T-helper 1 cell (primary cell): ENCODE measurements around the gene FXYD5.
A peak's percentile ranks its signal among the peaks of the same experiment; 100 is the strongest.

ENCODE experiments used
- DNase-seq, 5 donors: peaks; one replicate each; pipeline ENCODE4 v3.0.0-alpha.2; 2012 to 2020
- total RNA-seq, 4 donors: gene quantifications; one replicate each; lab custom pipeline; 2026; lab: John Stamatoyannopoulos, UW

The FXYD5 gene, protein sequence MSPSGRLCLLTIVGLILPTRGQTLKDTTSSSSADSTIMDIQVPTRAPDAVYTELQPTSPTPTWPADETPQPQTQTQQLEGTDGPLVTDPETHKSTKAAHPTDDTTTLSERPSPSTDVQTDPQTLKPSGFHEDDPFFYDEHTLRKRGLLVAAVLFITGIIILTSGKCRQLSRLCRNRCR
- total RNA-seq: 196 to 231 (median 203) reads per million in 4 donors

DNA sequence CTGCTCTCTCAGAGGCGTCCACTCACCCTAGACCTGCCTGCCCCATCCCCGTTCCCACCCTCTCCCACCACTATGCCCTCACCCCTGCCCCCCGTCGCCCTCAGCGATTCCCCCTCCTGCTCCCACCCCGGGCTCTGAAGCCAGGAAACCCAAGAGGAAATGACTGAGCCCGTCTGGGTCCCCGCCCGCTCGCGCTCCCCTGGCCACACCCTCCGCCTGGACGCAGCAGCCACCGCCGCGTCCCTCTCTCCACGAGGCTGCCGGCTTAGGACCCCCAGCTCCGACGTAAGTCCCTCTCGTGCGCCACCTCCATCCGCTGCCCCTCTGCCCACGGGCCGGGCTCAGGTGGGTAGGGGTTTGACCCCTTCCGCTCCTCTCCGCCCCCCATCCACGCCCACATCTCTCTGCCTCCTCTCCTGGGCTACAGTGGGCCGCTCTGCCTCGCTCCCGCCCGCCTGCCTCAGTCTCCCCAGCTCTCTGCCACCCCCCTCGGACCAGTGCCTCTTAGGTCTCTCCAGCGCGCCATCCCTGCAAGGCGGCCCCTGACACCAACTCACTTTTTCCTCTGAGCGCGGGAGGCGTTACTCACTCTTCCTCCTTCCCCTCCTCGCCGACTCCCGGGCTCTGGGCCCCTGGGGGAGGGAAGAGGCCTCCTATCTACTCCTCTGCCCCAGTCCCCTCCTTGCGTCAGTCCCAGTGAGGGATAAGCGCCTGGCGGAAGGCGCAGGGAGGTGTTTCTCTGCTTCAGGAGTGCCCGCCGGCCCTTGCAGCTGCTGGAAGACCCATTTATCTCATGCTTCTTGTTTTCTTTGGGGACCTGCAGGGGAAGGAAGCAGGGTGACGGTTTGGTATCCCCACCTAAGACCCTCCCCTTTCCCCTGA is at the start of gene FXYD5:
Gene FXYD5, plus strand, starts transcription at position 211 of the 882 bp plus-strand sequence. CDS start 816 bp downstream, outside the sequence.
- DNase-seq: peak; percentile 45 to 67 (median 62)

DNA sequence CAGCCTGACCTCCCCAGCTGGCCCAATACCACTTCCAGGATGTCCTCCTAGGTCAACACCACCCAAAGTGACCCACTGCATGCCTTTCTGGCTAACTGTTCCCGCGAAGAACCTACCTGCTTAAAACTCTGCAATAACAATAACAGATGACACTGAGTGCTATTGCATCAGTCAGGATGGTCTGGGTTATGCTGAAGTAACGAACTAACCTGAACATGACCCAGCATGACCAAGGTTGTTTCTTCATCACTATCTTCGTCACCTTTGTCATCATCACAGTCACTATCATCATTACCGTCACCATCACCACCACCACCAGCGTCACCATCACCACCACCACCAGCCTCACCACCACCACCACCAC is 49.5 kb upstream of the FXYD5 start:
- no peak for DNase-seq

DNA sequence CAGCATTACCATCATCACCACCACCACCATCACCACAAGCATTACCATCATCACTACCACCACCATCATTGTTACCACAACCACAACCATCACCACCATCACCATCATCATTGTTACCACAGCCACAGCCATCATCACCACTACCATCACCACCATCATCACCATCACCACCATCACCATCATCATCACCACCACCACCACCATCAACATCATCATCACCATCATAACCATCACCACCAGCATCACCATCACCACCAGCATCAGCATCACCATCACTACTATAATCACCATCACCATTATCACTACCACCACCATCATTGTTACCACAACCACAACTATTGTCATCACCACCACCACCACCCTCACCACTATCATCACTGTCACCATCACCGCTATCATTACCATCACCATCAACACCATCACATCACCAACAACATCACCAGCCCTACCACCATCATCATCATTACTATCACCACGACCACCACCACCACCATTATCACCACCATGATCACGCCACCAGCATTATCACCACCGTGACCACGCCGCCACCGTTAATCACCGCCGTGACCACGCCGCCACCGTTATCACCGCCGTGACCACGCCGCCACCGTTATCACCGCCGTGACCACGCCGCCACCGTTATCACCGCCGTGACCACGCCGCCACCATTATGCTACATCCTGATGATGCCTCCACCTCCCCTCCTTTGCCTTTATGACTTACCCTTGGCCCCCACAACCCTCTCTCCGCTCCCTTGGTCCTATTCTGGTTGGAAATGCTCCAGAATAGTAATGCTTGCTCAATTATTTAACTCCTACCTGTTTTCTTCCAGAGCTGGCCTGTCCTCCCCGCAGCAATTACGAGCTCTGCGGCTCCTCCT is 48.9 kb upstream of the FXYD5 start:
- no peak for DNase-seq

DNA sequence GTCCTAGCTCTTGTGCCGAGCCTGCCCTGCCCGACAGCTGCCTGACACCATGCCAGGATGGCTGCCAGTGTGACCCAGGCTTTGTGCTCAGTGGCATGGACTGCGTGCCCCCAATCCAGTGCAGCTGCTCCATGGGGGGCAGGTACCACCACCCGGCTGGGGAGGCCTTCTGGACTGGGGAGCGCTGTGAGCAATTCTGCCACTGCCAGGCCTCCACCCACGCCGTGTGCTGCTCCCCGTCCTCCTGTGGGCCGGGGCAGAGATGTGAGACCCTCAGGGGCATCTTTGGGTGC is 48.3 kb upstream of the FXYD5 start:
- no peak for DNase-seq

GRCh38 chr19:35106898-35107541 is 47.5 kb upstream of the FXYD5 start:
- no peak for DNase-seq

DNA sequence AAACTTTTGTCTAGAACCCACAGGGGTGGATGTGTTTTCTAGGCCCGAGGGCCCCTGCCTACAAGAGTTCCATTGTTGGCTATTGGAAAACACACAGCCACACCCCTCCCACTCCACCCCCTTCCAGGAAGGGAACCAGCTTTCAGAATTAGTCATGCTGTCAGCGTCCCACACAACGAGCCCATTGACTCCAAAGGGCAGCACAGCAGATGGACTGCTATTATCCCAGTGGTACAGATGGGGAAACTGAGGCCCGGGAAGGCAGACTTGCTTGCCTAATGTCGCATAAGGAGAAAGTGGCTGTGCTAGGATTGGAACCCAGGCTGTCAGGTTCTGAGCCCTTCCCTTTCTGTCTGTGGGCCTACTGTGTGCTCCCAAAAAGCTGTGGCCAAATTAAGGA is 47.0 kb upstream of the FXYD5 start:
- no peak for DNase-seq

DNA sequence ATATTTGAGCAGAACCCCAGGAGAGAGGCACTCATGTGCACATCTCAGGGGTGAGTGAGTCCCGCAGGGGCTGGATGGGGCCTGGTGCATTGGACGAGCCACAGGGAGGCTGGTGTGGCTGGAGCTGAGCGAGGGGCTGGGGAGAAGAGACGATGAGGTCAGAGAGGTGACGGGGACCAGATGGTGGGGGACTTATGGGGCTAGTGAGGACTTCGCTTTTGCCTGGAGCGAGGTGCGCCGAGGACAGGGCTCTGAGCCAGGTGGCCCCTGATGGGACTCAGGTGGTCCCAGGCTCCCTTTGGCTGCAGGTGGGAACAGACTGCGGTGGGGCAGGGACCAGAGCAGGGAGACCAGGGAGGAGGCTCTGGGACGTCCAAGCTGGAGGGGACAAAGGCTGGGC is 45.8 kb upstream of the FXYD5 start:
- DNase-seq: no peak

DNA sequence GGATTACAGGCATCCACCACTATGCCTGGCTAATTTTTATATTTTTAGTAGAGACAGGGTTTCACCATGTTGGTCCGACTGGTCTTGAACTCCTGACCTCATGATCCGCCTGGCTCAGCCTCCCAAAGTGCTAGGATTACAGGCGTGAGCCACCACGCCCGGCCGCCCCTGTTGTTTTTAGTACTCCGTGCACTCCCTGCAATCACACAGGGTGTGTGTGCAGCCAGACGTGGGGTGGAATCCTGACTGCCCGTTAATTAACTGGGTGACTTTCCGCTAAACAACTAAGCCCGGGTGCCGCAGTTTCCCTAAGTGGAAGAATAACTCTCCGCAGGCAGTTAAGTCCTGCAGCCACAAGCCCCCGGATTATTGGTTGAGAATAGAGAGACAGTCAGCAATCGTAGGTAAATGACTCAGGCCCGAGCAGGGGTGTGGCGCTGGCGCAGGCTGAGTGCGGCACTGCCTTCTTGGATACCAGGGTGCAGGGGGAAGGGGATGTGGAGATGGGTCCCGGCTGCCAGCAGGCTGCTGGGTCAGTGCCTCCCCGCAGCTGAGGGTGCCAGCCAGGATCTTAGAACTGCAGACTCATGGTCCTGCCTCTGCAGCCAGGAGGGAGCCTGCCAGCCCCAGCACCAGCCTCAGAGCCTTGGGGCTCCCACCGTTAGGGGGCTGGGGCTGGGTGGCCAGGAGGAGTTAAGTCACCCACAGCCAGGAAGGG is 45.0 kb upstream of the FXYD5 start:
- DNase-seq: no peak

DNA sequence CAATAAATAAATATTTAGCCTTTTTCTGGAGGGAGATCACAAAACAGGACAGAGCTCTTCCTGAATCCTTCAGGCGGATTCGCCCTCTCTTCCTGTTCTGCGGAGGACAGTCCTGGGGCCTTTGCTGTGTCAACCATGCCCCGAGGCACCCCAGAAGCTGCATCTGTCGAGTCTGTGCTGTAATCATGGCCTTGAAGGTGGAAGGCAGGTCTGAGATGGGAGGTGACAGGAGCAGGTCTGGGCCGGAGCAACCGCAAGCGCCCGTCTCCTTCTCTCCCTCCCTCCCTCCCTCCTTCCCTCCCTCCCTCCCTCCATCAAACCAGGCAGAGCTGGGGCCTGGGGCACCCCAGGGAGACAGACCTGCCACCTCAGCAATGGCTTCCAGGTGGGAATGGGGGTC is 43.6 kb upstream of the FXYD5 start:
- DNase-seq: no peak

GRCh38 chr19:35112995-35113688 is 41.4 kb upstream of the FXYD5 start:
- no peak for DNase-seq

DNA sequence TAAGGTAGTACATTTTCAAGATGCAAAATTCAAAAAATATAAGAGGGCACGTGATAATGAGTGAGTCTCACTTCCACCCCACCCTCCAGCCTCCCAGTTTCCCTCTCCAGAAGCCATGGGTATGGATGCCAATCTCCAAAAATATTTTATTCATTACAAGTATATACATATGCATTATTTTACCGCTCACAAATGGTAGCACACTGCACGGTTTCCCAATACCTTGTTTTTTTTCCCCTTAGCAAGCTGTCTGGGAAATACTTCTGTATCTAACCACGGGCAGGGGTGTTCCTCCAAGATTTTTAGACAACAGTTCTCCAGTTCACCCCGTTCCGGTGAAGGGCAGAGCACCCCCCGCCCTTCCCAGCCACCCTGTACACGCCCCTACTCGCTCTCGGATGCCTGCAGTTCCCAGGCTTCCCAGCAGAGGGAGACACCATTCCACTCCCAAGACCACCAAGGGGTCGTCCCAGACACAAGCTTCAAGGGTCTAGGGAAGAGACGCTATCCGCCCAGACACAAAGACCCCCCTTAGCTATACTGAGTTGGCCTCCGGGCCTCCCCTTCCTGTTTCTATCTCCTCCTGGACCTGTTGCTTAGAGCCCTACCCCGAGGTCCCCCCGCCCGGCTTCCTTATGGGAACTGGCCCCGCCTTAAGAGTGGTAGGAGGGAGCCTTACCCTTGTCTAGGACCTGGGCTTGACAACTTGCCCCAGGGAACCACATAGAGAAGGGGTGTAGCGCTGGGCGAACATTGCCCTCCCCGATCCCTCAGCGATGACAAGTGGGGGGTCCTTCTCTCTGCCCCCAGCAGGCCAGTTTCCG is 40.0 kb upstream of the FXYD5 start:
- DNase-seq: peak in 4 of 5 donors; percentile 41 to 56 (median 44)

DNA sequence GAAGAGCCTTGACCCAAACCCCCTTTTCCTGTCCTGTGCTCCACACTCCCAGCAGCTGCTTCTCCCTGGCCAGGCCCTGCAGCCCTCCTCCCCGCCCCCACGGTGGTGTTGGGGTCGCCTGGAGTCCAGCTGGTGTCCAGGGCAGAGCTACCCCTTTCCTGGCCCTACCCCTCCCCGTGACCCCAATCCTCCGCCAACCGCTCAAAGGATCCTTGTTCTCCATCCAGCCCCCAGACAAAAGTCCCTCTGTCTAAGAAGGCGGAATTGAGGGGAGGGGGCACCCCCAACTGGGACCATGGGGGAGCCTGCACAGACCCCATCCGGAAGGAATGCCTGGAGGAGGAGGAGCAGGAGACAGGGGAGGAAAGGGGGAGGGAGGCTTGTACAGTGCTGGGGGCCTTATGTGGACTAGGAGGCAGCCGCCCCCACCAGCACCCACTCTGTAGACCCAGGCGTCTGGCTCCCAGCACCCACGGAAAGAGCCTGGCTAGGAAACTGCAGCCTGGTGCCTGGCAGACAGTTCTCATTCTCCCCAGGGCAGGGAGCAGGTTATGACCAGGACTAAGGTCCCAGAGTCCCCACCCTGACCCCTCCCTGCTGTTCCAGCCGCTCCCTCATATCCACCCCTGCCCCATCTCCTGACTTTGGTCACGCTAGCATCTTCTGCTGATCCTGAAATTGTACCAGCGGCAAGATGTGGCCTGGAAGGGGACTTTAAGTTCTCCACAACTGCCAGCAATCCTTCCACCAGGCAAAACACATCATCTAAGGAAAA is 39.2 kb upstream of the FXYD5 start, which contains the start of gene FXYD3:
Gene FXYD3, plus strand, starts transcription at position 647 of the 775 bp plus-strand sequence. CDS start 3,554 bp downstream, outside the sequence.
- no peak for DNase-seq

- no peak for DNase-seq
These were observed 38.3 kb upstream of the FXYD5 start for GRCh38 chr19:35116072-35116801.

- no peak for DNase-seq
These were observed 37.4 kb upstream of the FXYD5 start for GRCh38 chr19:35117116-35117515.

GRCh38 chr19:35117799-35118198 is 36.7 kb upstream of the FXYD5 start:
- DNase-seq: no peak

DNA sequence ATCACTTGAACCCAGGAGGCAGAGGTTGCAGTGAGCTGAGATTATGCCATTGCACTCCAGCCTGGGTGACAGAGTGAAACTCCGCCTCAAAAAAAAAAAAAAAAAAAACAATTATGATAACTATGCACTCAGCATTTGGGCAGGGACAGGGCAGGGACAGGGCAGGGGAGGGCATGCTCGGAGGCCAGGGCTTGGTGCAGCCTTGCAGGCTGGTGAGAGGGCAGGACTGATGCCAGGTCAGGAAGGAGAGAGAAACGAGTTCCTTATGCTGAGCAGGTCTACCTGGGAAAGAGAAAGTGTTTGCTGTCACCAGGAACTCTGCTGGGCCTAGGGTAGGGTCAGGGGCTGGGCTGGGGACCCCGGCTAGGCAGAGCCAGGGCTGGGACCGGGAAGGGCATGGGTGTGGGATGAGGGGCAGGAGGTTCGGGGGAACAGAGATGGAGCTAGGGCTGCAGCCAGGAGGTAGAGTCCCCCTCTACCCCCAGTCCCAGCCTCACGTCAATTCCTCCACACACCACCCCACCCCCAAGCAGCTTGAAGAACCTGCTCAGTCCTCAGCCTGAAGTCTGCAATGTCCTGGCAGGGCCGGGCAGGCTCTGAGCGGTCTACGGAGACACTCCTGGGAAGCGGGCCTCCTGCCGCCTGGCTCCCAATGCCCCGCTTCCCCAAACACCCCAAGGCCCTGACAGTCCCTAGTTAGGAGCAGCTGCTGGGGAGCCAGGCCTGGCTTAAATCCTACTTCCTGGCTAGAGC is 36.1 kb upstream of the FXYD5 start:
- DNase-seq: no peak

- no peak for DNase-seq
These were observed 35.4 kb upstream of the FXYD5 start for GRCh38 chr19:35119091-35119490.

GRCh38 chr19:35119578-35120155 is 34.9 kb upstream of the FXYD5 start:
- DNase-seq: no peak
